ENCODE measurements around the gene FAM241A.
"Not testable (repeated sequence)": the region's sequence is repeated elsewhere in the genome, so short reads cannot be mapped to it uniquely, and the experiment has no call there.

The FAM241A gene

DNA sequence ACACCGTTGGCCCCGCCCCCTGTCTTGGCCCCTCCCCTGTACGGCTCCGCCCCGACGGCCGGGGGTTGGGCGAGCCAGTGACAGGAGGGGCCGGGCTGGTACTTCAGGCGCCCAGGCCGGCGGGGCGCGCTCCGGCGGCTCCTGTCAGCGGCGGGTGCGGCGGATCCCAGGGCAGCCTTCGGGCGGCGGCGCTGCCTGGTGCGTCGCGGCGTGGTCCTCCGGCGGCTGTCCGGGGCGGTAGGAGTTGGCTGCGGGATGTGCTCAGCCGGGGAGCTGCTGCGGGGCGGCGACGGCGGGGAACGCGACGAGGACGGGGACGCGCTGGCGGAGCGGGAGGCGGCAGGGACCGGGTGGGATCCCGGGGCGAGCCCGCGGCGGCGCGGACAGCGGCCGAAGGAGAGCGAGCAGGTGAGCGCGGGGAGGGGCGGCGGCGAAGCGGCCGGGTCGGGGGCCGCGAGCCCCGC is at the start of gene FAM241A:
TSS of gene FAM241A (plus strand) at position 129 of the 464 bp plus-strand sequence. CDS start at position 256, 127 bp downstream.
- TF ChIP-seq POLR2A (IDR thresholded peaks at IDR 0.05; ENCODE audit: low read length) (peak; percentile 77), GATA1 (IDR thresholded peaks at IDR 0.05; ENCODE audit: low read depth, low read length) (no peak)

GRCh38 chr4:112098841-112099530 is 46.3 kb upstream of the FAM241A start:
- DNase-seq, result no peak
- TF ChIP-seq POLR2A (IDR thresholded peaks at IDR 0.05; ENCODE audit: low read length) (no peak), GATA1 (IDR thresholded peaks at IDR 0.05; ENCODE audit: low read depth, low read length) (no peak)

More for the DNA sequence above, at the start of gene FAM241A:
- DNase-seq, result peak; percentile 89 to 94

GRCh38 chr4:112099701-112100297 is 45.5 kb upstream of the FAM241A start:
- TF ChIP-seq POLR2A (IDR thresholded peaks at IDR 0.05; ENCODE audit: low read length) (no peak), GATA1 (IDR thresholded peaks at IDR 0.05; ENCODE audit: low read depth, low read length) (no peak)
- DNase-seq, result peak; percentile 58 to 68

GRCh38 chr4:112102875-112103370 is 42.3 kb upstream of the FAM241A start:
- no peak for DNase-seq
- TF ChIP-seq POLR2A (IDR thresholded peaks at IDR 0.05; ENCODE audit: low read length) (no peak), GATA1 (IDR thresholded peaks at IDR 0.05; ENCODE audit: low read depth, low read length) (no peak)

- no peak for DNase-seq
- TF ChIP-seq POLR2A (IDR thresholded peaks at IDR 0.05; ENCODE audit: low read length), result no peak
- TF ChIP-seq GATA1 (IDR thresholded peaks at IDR 0.05; ENCODE audit: low read depth, low read length), result no peak
Measured at GRCh38 chr4:112105201-112105969, 39.9 kb upstream of the FAM241A start.

DNA sequence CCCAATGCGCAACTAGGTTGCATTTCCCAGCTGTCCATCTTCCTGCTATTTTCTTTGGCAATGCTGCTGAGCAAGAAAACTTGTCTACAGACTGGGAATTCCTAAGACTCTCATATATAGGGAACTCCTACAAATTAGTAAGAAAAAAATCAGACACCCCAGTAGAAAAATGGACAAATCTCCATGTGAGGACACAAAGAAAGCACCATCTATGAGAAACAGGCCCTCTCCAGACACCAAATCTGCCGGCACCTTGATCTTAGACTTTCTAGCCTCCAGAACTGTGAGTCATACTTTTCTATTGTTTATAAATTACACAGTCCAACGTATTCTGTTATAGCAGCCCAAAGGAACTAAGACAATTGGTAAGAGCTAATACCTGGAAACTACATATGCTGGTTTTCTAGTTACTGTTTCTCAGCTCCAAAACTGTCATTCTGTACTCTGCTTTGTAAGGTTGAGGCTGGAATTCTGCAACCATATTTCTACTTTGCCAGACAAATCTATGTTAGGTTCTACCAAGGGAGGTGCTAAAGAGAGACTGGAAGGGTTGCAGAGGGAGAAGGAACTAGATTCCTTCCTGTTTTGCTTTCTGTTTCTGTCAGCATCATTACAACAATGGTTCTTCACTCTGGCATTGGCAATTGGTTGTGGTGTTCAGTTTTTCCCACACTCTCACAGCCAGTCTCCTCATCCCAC is 35.7 kb upstream of the FAM241A start:
- DNase-seq, result no peak
- TF ChIP-seq GATA1 (IDR thresholded peaks at IDR 0.05; ENCODE audit: low read depth, low read length) (no peak), POLR2A (IDR thresholded peaks at IDR 0.05; ENCODE audit: low read length) (no peak)

DNA sequence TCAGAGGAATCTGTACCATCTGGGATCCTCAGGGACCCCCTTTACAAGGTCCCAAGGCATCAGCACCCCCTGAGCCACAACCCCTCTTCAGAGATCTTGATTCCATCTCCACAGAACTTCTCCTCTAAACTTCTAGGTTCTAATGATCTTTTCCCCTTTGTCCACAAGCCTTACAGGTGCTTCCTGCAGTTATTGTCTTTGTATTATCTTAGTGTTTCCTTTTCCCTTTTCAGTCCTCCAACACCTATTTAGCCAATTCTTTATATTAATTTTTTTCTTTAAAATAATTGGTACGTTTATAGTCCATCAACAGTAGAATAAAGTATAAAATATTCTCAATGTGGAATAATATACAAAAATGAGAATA is 35.2 kb upstream of the FAM241A start:
- no peak for DNase-seq
- no peak for TF ChIP-seq GATA1 (IDR thresholded peaks at IDR 0.05; ENCODE audit: low read depth, low read length)
- no peak for TF ChIP-seq POLR2A (IDR thresholded peaks at IDR 0.05; ENCODE audit: low read length)

- DNase-seq, result no peak
- no peak for TF ChIP-seq POLR2A (IDR thresholded peaks at IDR 0.05; ENCODE audit: low read length)
- no peak for TF ChIP-seq GATA1 (IDR thresholded peaks at IDR 0.05; ENCODE audit: low read depth, low read length)
Measured at GRCh38 chr4:112111306-112111705, 33.9 kb upstream of the FAM241A start.

DNA sequence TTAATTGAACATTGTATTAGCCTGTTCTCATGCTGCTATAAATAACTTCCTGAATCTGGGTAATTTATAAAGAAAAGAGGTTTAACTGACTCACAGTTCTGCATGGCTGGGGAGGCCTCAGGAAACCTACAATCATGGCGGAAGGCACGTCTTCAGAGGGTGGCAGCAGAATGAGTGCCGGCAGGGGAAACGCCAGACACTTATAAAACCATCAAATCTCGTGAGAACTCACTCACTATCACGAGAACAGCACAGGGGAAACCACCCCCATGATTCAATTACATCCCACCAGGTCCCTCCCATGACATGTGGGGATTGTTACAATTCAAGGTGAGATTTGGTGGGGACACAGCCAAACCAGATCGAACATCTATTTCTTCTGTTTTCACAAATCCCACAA is 33.2 kb upstream of the FAM241A start:
- DNase-seq, result not testable (repeated sequence)

GRCh38 chr4:112112590-112113170 is 32.6 kb upstream of the FAM241A start:
- no peak for DNase-seq
- TF ChIP-seq GATA1 (IDR thresholded peaks at IDR 0.05; ENCODE audit: low read depth, low read length), result no peak
- no peak for TF ChIP-seq POLR2A (IDR thresholded peaks at IDR 0.05; ENCODE audit: low read length)

- no peak for DNase-seq
- no peak for TF ChIP-seq POLR2A (IDR thresholded peaks at IDR 0.05; ENCODE audit: low read length)
Measured at GRCh38 chr4:112113864-112114263, 31.4 kb upstream of the FAM241A start.

GRCh38 chr4:112114452-112114851 is 30.8 kb upstream of the FAM241A start:
- no peak for DNase-seq
- no peak for TF ChIP-seq GATA1 (IDR thresholded peaks at IDR 0.05; ENCODE audit: low read depth, low read length)
- no peak for TF ChIP-seq POLR2A (IDR thresholded peaks at IDR 0.05; ENCODE audit: low read length)

GRCh38 chr4:112118742-112119352 is 26.4 kb upstream of the FAM241A start:
- DNase-seq, result no peak
- TF ChIP-seq POLR2A (IDR thresholded peaks at IDR 0.05; ENCODE audit: low read length) (no peak), GATA1 (IDR thresholded peaks at IDR 0.05; ENCODE audit: low read depth, low read length) (no peak)
